Tibial nerve (tissue), 4 donors: ENCODE measurements around the gene PLA2G10.
"Not testable (repeated sequence)": the region's sequence is repeated elsewhere in the genome, so short reads cannot be mapped to it uniquely, and the experiment has no call there.

Experiments
- CTCF ChIP-seq, 5 experiments: fragments of 200-600 bp in 3 of 5; fragments of 450-650 bp in 2 of 5; sonication (generic) in 3 of 5; IDR thresholded peaks; one replicate each; pipeline ENCODE4 v1.5.1; 2016 to 2019; ENCODE audit warnings: antibody characterized with exemption in 5 of 5, mild to moderate bottlenecking in 3 of 5, moderate library complexity in 2 of 5
- EP300 ChIP-seq, 2 donors: sonication (generic); formaldehyde crosslinking; IDR thresholded peaks; one replicate each; pipeline ENCODE4 v1.6.1; 2017; ENCODE audit warnings: antibody characterized with exemption in 2 of 2, mild to moderate bottlenecking in 1 of 2
- POLR2A ChIP-seq, 2 donors: fragments of 450-650 bp; IDR thresholded peaks; one replicate each; pipeline ENCODE4 v1.6.1; 2017; ENCODE audit warnings: antibody characterized with exemption in 2 of 2, mild to moderate bottlenecking in 2 of 2, moderate library complexity in 2 of 2

GRCh38 chr16:14733233-14733632, 39.1 kb upstream of the PLA2G10 start:
- not testable (repeated sequence) for TF ChIP-seq CTCF, POLR2A, EP300 (IDR thresholded peaks at IDR 0.05)
